ENCODE measurements around the gene CDC42EP5. TPM values are rescaled to one million over a fixed set of nuclear protein-coding genes. Genes with fewer than 3 reads are reported as not detected.

The CDC42EP5 gene
- total RNA-seq, 6 experiments from 2014 or later, result 45.9 to 70.5 (median 56.9) TPM

DNA sequence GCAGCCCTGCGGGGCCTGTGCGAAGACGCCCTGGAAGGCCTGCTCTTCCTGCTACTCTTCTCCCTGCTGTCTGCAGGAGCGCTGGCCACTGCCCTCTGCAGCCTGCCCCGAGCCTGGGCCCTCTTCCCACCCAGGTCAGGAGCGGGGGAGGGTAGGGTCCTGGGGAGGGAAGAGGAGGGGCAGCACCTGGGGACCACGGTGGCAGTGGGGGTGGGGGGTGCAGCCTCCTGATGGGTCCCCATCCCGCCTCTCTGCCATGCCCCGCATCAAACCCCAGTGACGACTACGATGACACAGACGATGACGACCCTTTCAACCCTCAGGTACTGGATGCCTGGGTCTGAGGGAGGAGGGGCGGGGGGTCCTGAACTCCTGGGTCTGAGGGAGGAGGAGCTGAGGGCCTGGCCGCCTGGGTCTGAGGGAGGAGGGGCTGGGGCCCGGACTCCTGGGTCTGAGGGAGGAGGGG lies 37.5 kb downstream of the CDC42EP5 start:
- Mint-ChIP-seq H3K27ac (no peak overlapping the region), H3K36me3 (ENCODE audit: low read depth) (no peaks in the 10 kb centered on the region), H3K4me1 (ENCODE audit: low read depth) (no peaks in the 10 kb centered on the region; the same call in 1 of the 2 replicates), H3K27me3 (ENCODE audit: insufficient read depth) (peaks cover 9% of the 10 kb centered on the region), H3K4me3 (no peak overlapping the region), H3K9me3 (no peaks in the 10 kb centered on the region)
- DNase-seq, result no peak
- TF ChIP-seq, protein P1, sequence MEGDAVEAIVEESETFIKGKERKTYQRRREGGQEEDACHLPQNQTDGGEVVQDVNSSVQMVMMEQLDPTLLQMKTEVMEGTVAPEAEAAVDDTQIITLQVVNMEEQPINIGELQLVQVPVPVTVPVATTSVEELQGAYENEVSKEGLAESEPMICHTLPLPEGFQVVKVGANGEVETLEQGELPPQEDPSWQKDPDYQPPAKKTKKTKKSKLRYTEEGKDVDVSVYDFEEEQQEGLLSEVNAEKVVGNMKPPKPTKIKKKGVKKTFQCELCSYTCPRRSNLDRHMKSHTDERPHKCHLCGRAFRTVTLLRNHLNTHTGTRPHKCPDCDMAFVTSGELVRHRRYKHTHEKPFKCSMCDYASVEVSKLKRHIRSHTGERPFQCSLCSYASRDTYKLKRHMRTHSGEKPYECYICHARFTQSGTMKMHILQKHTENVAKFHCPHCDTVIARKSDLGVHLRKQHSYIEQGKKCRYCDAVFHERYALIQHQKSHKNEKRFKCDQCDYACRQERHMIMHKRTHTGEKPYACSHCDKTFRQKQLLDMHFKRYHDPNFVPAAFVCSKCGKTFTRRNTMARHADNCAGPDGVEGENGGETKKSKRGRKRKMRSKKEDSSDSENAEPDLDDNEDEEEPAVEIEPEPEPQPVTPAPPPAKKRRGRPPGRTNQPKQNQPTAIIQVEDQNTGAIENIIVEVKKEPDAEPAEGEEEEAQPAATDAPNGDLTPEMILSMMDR (IDR thresholded peaks at IDR 0.05), result no peak

DNA sequence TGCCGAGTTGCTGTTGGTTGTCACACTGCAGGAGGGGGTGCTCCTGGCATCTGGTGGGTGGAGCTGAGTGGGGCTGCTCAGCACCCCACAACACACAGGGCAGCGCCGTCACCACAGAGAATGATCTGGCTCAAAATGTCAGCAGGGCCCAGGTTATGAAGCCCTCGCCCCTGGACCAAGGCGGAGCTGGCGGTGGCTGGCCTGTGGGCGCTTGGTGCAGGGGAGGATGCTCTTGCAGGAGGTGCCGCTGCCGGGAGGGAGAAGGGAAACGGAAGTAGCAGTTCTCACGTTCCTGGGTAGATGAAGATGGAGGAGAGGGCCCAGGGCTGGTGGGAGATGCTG lies 38.3 kb downstream of the CDC42EP5 start:
- no peak for DNase-seq
- Mint-ChIP-seq H3K4me3 (no peak overlapping the region), H3K27me3 (ENCODE audit: insufficient read depth) (peaks cover 9% of the 10 kb centered on the region), H3K27ac (no peak overlapping the region), H3K9me3 (no peaks in the 10 kb centered on the region), H3K36me3 (ENCODE audit: low read depth) (no peaks in the 10 kb centered on the region), H3K4me1 (ENCODE audit: low read depth) (no peaks in the 10 kb centered on the region; the same call in 1 of the 2 replicates)
- TF ChIP-seq, protein P1 (IDR thresholded peaks at IDR 0.05), result no peak

DNA sequence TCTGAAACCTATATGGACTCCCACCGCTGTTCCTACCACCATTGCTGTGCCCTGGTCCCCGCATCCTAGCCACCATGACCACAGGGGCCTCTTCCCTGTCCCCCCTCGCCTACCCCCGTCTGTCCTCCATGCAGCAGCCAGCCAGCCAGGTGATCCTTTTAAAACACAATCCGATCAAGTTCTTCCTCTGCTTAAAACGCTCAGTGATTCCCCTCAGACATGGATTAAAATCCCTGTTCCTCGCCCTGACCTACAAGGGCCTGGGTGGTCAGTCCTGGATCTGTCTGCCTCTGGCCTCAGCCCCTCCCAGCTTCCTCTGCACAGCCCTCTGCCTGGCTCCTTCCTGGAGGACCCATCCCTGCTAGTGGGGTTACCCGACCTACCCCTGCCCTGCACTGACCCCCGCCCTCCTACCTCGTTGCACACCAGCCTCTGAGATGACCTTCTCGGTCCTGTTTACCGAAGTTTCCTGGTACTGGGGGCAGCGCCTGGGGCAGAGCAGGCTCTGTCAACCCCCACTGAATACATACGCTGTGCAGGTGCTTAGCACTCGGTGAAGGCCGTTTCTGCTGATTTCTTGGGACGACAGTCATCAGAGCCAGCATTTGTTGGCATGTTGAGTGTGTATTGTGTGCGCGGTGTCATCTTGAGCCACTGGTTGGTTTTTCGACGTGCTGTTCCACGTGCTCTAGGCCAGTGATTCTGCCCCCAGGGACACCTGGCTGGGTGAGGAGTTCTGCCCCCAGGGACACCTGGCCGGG lies 38.8 kb downstream of the CDC42EP5 start:
- peaks cover 11% of the 10 kb centered on the region for H3K27me3 Mint-ChIP-seq (ENCODE audit: insufficient read depth)
- no peak overlapping the region for H3K4me3 Mint-ChIP-seq
- H3K36me3 Mint-ChIP-seq (ENCODE audit: low read depth), result no peaks in the 10 kb centered on the region
- TF ChIP-seq, protein P1 (IDR thresholded peaks at IDR 0.05), result no peak
- no peaks in the 10 kb centered on the region for H3K9me3 Mint-ChIP-seq
- H3K4me1 Mint-ChIP-seq (ENCODE audit: low read depth), result no peaks in the 10 kb centered on the region; the same call in 1 of the 2 replicates
- DNase-seq, result no peak
- H3K27ac Mint-ChIP-seq, result no peak overlapping the region

DNA sequence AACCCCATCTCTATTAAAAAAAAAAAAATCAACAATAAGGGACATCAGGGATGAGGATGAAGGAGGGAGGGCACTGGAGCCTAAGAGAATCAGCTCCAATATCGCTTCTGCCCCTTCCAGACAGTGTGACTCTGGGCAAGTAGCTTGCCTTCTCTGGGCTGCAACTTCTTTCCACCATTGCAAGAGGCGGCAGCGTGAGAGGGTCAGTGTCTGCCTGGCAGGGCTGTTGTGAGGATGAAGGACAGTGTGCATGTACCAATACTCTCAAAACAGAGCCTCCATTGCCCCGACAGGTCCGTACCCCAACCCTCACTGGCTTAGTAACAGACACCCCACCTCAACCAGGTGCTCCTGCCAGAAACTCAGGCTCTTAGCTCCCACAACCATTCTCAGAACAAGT lies 39.4 kb downstream of the CDC42EP5 start:
- no peaks in the 10 kb centered on the region for H3K9me3 Mint-ChIP-seq
- peaks cover 14% of the 10 kb centered on the region for H3K27me3 Mint-ChIP-seq (ENCODE audit: insufficient read depth)
- H3K4me3 Mint-ChIP-seq, result no peak overlapping the region
- no peaks in the 10 kb centered on the region; the same call in 1 of the 2 replicates for H3K4me1 Mint-ChIP-seq (ENCODE audit: low read depth)
- no peak for DNase-seq
- no peaks in the 10 kb centered on the region for H3K36me3 Mint-ChIP-seq (ENCODE audit: low read depth)
- no peak overlapping the region for H3K27ac Mint-ChIP-seq
- TF ChIP-seq, protein P1 (IDR thresholded peaks at IDR 0.05), result no peak

DNA sequence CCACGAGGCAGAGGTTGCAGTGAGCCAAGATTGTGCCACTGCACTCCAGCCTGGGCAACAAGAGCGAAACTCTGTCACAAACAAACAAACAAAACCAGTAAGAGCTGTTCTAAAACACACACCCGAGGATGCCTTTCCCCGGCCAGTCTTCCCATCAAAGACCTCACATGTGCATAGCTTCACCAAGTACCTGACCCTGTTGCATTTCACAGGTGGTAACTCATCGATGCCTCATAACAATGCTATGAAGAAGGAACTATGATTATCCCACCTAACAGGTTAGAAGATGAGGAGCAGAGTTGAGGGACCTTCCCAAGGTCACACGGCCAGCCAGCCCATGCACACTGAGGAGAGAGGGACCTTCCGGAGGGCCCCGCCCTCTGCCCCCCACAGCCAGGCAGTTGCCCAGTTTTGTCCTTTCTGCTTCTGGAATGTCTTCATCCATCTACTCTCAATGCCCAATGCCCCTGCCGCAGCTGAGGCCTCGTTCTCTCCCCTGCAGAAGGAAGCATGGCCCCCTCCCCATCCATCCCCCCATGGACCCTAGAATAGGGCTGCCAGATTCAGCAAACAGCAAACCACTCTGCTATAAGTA lies 40.9 kb downstream of the CDC42EP5 start:
- no peak overlapping the region for H3K4me3 Mint-ChIP-seq
- no peak for DNase-seq
- TF ChIP-seq, protein P1 (IDR thresholded peaks at IDR 0.05), result no peak
- H3K36me3 Mint-ChIP-seq (ENCODE audit: low read depth), result no peaks in the 10 kb centered on the region
- H3K4me1 Mint-ChIP-seq (ENCODE audit: low read depth), result no peaks in the 10 kb centered on the region; the same call in 1 of the 2 replicates
- no peaks in the 10 kb centered on the region for H3K9me3 Mint-ChIP-seq
- peaks cover 13% of the 10 kb centered on the region for H3K27me3 Mint-ChIP-seq (ENCODE audit: insufficient read depth)
- no peak overlapping the region for H3K27ac Mint-ChIP-seq

Data from HFFc6 (cell line).